ENCODE measurements around the gene MYO1B. TPM values are rescaled to one million over a fixed set of nuclear protein-coding genes. Genes with fewer than 3 reads are reported as not detected.

The MYO1B gene
- total RNA-seq, 1 donor from 2014 or later: 81.6 TPM

- peaks cover 23% of the 10 kb centered on the region for H3K4me1 Mint-ChIP-seq
- H3K27ac Mint-ChIP-seq: no peak overlapping the region
- H3K36me3 Mint-ChIP-seq: no peaks in the 10 kb centered on the region
- no peak for DNase-seq (ENCODE audit: low spot score in 2 of 2, unreplicated experiment in 2 of 2)
- no peaks in the 10 kb centered on the region for H3K27me3 Mint-ChIP-seq (ENCODE audit: low read depth)
- no peak overlapping the region for H3K4me3 Mint-ChIP-seq
- H3K9me3 Mint-ChIP-seq: no peaks in the 10 kb centered on the region
- no peak for TF ChIP-seq CTCF (IDR thresholded peaks at IDR 0.05; ENCODE audit: unreplicated experiment)
Measured at GRCh38 chr2:191233533-191233932, 11.7 kb upstream of the MYO1B start.

DNA sequence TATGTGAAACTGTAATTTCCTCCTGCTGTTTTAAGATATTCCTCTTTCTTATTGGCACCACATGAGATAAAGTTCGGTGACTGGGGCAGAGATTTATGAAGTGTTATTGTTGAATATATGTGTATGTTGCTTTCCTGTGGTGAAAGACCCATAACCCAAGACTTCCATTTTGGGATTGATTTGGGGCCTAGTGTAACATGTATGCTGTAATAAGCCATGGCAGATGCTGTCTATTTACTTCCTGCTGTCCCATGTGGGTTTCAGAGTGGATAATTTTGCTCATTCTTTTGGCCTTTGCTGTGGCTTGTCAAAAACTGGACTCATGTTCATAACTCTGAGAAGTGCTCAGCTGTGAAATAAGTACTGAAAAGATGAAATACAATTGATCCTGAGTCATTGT, 10.8 kb upstream of the MYO1B start:
- Mint-ChIP-seq H3K4me1 (peaks cover 23% of the 10 kb centered on the region), H3K36me3 (no peaks in the 10 kb centered on the region), H3K27me3 (ENCODE audit: low read depth) (no peaks in the 10 kb centered on the region), H3K27ac (no peak overlapping the region), H3K9me3 (no peaks in the 10 kb centered on the region), H3K4me3 (no peak overlapping the region)
- TF ChIP-seq CTCF (IDR thresholded peaks at IDR 0.05; ENCODE audit: unreplicated experiment): no peak
- DNase-seq (ENCODE audit: low spot score in 2 of 2, unreplicated experiment in 2 of 2): no peak

GRCh38 chr2:191240871-191241270, 4.3 kb upstream of the MYO1B start:
- H3K36me3 Mint-ChIP-seq: no peaks in the 10 kb centered on the region
- no peak for TF ChIP-seq CTCF (IDR thresholded peaks at IDR 0.05; ENCODE audit: unreplicated experiment)
- H3K4me1 Mint-ChIP-seq: no peaks in the 10 kb centered on the region
- DNase-seq (ENCODE audit: low spot score in 2 of 2, unreplicated experiment in 2 of 2): no peak
- H3K27me3 Mint-ChIP-seq (ENCODE audit: low read depth): no peaks in the 10 kb centered on the region
- no peaks in the 10 kb centered on the region for H3K9me3 Mint-ChIP-seq
- H3K27ac Mint-ChIP-seq: no peak overlapping the region
- H3K4me3 Mint-ChIP-seq: no peak overlapping the region

- Mint-ChIP-seq H3K4me3 (no peak overlapping the region), H3K9me3 (no peaks in the 10 kb centered on the region), H3K27me3 (ENCODE audit: low read depth) (no peaks in the 10 kb centered on the region), H3K27ac (no peak overlapping the region), H3K36me3 (no peaks in the 10 kb centered on the region), H3K4me1 (peaks cover 3% of the 10 kb centered on the region)
- DNase-seq (ENCODE audit: low spot score in 2 of 2, unreplicated experiment in 2 of 2): no peak
- TF ChIP-seq CTCF (IDR thresholded peaks at IDR 0.05; ENCODE audit: unreplicated experiment): no peak
Measured at GRCh38 chr2:191241418-191241817, 3.8 kb upstream of the MYO1B start.

GRCh38 chr2:191243154-191243553, 2.0 kb upstream of the MYO1B start:
- Mint-ChIP-seq H3K4me1 (peaks cover 20% of the 10 kb centered on the region), H3K36me3 (no peaks in the 10 kb centered on the region), H3K27me3 (ENCODE audit: low read depth) (no peaks in the 10 kb centered on the region), H3K27ac (no peak overlapping the region), H3K4me3 (no peak overlapping the region), H3K9me3 (no peaks in the 10 kb centered on the region)
- no peak for TF ChIP-seq CTCF (IDR thresholded peaks at IDR 0.05; ENCODE audit: unreplicated experiment)
- no peak for DNase-seq (ENCODE audit: low spot score in 2 of 2, unreplicated experiment in 2 of 2)

DNA sequence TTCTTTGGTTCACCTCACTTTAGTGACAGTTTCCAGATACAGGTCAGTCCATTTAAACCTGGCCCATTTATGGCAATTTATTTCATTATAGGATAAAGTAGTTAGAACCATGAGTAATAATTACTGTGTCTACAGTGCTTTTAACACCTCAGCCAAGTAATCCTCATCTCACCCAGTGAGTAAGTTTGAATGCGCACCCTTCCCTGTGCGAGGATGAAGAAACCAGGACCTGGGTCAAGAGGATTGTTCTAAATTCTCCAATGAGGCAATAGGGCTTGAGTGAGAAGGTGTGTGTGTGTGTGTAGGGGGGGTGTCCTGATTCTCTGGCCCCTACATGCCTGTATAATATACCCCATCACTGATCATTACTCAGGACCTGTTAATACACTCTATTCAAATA, 854 bp upstream of the MYO1B start:
- peak overlapping the region; percentile 72 for H3K27ac Mint-ChIP-seq
- H3K9me3 Mint-ChIP-seq: no peaks in the 10 kb centered on the region
- TF ChIP-seq CTCF (IDR thresholded peaks at IDR 0.05; ENCODE audit: unreplicated experiment): no peak
- H3K36me3 Mint-ChIP-seq: no peaks in the 10 kb centered on the region
- H3K4me3 Mint-ChIP-seq: peak overlapping the region; percentile 67
- no peak for DNase-seq (ENCODE audit: low spot score in 2 of 2, unreplicated experiment in 2 of 2)
- peaks cover 29% of the 10 kb centered on the region for H3K4me1 Mint-ChIP-seq
- no peaks in the 10 kb centered on the region for H3K27me3 Mint-ChIP-seq (ENCODE audit: low read depth)

All from mesothelial cell of epicardium (in vitro differentiated cells).